Stimulated activated CD8-positive, alpha-beta memory T cell treated with anti-CD3 and anti-CD28 coated beads, Interleukin-15, amount 100 ng/mL, for 24 hours (primary cell): ENCODE data around the gene CCN6.
"Not testable (repeated sequence)": the region's sequence is repeated elsewhere in the genome, so short reads cannot be mapped to it uniquely, and the experiment has no call there.

Source experiments
- DNase-seq: peaks from one replicate; pipeline ENCODE4 v3.0.0-alpha.2; 2020; ENCODE audit warnings: low read depth

The CCN6 gene

GRCh38 chr6:112030206-112030960 is 23.5 kb upstream of the CCN6 start:
- DNase-seq = no peak

- no peak for DNase-seq
Observed at GRCh38 chr6:112030961-112031660, 22.8 kb upstream of the CCN6 start.

GRCh38 chr6:112031960-112032359 is 21.9 kb upstream of the CCN6 start:
- no peak for DNase-seq

DNA sequence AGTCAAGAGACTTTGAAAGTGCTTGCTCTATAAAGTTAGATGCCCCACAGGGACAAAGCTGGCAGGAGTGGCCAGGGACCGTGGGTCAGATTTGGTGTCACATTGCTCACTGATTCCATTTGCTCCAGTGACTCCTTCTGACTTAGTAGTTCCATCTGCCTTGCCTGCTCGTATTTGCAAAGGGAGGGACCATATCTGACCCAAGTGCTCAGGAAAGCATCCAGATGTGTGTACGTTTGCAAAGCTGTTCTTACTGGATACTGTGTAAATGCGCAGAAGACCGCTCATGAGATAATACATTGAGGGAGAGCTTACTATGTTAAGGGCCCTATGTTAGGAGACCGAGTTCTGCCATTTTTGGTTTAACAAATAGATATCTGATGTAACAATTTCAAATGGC is 21.2 kb upstream of the CCN6 start:
- DNase-seq = no peak

- no peak for DNase-seq
Observed at GRCh38 chr6:112033791-112034615, 19.9 kb upstream of the CCN6 start.

DNA sequence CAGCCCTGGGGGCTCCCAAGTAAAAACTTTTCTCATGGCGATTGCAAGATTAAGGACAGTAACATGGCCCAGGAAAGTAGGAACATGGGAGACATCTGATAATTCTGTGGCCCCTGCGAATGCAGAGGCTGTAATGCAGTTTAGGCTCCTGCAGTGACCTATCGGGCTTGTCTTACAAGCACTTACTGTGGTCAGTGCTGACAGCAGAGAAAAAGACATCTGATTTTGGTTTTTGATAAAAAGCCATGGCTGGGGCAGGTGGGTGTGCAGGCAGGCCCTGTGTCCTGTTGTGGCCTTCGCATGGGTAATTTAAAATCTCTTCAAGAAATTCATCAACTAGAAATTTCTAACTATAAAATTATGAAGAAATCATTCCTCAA is 19.3 kb upstream of the CCN6 start:
- DNase-seq = no peak

- DNase-seq = no peak
Observed at GRCh38 chr6:112036088-112036637, 17.7 kb upstream of the CCN6 start.

- DNase-seq = no peak
Observed at GRCh38 chr6:112037783-112038216, 16.1 kb upstream of the CCN6 start.

- no peak for DNase-seq
Observed at GRCh38 chr6:112038268-112038667, 15.6 kb upstream of the CCN6 start.

DNA sequence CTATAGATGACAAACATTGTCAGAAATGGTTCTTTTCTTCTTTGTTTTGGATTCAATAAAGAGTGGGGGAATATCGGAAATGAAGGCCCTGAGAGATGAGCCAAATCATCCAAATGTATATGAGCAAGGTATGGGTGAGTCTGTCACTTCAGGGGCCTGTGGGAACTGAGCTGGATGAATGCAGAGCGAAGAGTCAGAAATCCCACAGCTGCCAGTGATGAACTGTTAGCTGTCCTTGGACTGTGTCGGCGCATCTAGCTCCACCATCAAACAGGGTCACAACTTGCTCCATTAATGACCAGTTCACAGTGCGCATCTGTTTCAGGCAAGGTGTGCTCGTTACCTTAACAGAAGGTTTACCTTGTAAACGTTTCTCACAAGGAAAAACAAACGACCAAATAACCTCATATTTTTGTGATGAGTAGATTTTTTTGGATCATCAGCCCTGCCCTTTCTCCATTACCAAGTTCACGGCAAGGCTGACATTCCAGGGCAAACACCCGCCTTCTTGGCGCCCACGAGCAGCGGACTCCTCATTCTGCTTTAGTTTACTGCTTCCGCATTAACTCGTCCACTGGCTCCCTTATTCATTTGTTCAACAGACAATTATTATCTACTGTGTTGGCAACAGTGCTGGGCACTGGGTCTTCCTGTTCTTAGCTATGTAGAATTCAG is 15.0 kb upstream of the CCN6 start:
- no peak for DNase-seq

DNA sequence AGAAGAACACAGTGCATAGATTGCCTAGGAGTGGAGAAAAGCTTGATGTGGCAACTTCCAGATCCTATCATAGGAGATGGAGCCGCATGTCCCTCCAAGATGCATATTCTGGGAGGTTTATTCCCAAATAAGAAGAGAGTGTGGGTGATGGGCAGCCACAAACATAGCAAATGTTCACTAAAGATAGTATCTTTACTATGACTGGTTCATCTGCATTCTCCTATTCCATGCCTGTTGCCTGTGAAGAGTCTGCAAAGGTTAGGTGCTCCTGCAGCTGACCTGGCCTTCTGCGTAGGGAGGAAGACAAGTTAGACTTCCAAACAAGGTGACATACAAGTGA is 14.5 kb upstream of the CCN6 start:
- DNase-seq = no peak

- DNase-seq = no peak
Observed at GRCh38 chr6:112040956-112041355, 12.9 kb upstream of the CCN6 start.

- no peak for DNase-seq
Observed at GRCh38 chr6:112041535-112041934, 12.4 kb upstream of the CCN6 start.

DNA sequence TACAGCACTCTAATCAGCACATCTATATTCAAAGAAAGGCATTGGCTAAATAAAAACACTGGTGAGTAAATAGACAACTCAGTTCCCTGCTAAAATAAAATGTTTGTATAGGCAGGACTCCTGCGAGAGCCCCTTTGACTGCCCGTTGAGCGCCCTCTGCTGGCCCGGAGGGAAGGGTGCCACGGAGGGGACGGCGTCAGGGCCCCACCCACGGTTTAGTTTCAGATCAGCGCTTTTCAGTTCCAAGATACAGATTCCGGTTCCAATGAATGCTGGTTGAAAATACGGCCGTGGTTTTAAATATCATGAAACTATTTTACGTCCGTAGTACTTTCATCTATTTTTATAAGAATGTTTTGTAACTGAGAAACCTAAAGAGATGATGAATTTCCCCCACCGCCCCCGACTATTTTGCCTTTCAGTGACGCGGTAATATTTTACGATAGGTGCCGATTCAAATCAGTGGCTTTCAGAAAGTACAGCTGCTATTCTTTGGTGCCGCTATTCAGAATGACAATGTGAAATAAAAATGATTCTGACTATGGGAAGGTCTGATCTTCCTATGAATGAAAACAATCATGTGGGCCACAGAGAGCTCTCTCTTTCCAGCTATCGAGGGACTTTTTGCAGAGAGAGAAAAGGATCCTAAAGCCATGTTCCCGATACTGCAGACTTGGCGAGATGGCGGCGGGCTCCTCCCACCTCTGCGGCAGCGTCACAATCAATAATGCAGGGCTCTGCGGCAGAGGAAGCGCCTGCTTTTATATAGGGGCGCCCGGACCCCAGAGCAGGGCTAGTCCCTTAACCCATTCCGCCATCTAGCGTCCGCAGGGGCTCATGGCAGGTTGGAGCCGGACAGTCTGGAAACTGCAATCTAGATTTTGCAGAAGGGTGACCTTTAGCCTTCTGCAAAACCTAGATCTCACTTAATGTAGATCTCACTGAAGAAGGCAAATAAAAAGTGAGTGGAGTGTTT is 10.6 kb upstream of the CCN6 start:
- peak; percentile 76 for DNase-seq

- DNase-seq = no peak
Observed at GRCh38 chr6:112044196-112044595, 9.7 kb upstream of the CCN6 start.

GRCh38 chr6:112044856-112045255 is 9.0 kb upstream of the CCN6 start:
- no peak for DNase-seq

DNA sequence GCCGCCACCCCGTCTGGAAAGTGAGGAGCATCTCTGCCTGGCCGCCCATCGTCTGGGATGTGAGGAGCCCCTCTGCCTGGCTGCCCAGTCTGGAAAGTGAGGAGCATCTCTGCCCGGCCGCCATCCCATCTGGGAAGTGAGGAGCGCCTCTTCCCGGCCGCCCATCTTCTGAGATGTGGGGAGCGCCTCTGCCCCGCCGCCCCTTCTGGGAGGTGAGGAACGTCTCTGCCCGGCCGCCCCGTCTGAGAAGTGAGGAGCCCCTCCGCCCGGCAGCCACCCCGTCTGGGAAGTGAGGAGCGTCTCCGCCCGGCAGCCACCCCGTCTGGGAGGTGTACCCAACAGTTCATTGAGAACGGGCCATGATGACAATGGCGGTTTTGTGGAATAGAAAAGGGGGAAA is 6.4 kb upstream of the CCN6 start:
- not testable (repeated sequence) for DNase-seq

DNA sequence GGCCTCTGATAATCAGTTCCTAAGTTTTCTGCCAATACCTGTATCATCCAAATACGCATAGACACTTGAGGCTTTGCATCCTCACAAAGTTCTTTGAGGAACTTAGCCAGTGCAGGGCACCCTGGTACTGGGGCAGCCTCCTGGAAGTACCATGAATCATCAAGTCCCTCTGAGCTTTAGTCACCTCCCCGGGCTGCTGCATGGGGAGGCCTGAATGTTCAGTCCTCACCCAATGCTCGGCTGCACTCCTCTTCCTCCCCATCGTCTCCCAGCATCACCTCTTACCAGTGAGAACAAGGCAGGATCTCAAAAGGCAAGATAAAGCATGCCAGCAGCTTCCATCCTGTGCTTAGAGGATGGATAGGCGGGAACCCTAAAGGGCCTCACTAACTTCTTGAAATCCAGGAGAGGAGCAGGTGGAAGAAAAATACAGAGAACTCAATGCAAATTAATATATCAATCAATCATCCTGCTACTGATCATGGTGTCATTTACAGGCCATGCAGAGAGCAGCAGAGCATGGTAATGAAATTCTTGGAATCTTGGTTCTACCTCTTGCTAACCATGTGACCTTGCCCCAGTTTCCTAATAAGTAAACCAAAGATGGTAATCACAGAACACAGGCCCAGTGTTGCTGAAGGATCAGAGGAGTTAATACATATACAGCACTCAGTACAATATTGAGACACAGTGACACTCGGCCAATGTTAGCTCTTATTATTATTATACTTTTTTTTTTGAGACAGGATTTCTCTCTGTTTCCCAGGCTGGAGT is 4.7 kb upstream of the CCN6 start:
- no peak for DNase-seq

DNA sequence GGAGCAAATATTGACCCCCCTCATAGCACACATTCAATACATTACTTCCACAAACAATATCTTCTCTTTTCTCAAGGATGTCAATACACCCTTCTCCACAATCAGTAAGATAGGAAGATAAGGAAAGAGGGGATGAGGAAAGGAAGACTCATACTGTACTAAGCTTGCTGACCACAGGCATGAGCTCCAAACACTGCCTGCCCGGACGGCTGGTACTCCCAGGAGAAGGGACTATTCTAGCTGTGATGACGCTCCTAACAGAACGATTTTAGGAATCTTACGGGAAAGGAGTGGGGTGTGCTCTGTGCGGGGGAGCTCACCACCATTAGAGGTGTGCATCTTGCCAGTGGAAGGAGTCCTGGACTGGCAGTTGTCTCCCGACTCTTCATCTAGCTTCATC is 3.9 kb upstream of the CCN6 start:
- no peak for DNase-seq

GRCh38 chr6:112050429-112050828 is 3.5 kb upstream of the CCN6 start:
- no peak for DNase-seq
